HG03565 (cell line): Measurements from ENCODE around the gene NGEF.
"Not testable (repeated sequence)": the region's sequence is repeated elsewhere in the genome, so short reads cannot be mapped to it uniquely, and the experiment has no call there.

Experiments used
- ATAC-seq: cut with Tn5 transposase; IDR thresholded peaks from one replicate; pipeline ENCODE4 v1.9.1; 2021; ENCODE audit warnings: mild to moderate bottlenecking, moderate library complexity; ENCODE audit not compliant: unreplicated experiment

The NGEF gene

DNA sequence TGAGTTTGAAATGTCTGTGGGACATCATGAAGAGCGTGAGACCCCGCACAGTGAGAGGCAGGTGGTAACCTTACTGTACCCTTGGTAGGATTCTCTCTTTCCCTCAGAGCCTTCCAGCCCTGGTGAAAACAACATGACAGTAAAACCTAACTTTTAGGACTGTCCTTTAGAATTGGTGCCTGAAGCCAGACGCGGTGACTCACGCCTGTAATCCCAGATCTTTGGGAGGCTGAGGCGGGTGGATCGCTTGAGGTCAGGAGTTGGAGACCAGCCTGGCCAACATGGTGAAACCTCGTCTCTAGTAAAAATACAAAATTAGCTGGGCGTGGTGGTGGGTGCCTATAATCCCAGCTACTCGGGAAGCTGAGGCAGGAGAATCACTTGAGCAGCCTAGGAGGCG lies 161.0 kb downstream of the NGEF start:
- ATAC-seq = not testable (repeated sequence)

DNA sequence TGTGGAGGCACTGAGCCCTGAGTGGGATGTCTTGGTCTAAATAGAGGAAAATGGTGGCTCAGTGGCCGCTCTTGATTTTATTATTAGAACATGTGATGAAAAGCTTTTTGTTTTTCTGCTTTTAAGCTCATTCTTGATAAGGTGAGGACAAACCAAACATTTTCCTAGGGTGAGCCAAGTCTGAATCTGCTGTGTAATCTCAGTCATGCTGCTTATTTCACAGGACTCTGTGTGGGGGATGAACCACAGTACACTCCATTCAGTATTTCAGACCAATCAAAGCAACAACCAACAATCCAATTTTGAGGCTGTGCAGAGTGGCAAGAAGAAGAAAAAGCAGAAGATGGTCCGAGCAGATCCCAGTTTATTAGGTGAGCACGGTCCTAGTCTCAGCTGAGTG lies 163.0 kb downstream of the NGEF start:
- ATAC-seq = no peak

DNA sequence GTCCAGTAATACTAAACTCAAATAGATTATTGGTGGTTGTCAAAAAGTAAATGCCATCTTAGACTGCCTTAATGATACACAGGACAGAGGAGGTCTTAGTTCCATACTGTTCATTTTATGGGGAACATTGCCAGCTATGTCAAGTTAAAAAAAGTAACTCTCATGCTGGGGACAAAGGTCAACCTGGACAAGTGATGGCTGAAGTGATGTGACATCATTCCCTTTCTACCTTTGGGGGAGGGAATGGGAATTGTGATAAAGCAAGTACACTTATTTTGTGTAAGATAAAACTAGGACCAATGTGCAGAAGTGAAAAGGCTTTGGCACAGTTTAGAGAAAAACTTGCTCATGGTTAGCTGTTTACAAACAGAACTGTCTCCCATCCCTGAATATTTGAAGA lies 167.0 kb downstream of the NGEF start:
- ATAC-seq = no peak

DNA sequence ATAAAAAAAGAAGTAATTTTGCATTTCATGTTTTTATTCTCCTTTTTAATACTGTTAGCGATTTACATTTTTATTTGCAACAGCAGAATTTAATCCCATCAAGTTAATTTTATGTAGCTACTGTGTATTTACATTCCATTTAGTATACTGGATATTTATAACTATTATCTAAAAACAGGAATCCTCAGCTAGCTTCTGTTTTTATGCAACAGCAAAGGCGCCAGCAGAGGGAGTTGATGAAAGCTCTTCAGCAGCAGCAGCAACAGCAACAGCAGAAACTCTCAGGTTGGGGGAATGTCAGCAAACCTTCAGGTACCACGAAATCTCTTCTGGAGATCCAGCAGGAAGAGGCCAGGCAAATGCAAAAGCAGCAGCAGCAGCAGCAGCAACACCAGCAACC lies 169.2 kb downstream of the NGEF start:
- no peak for ATAC-seq

DNA sequence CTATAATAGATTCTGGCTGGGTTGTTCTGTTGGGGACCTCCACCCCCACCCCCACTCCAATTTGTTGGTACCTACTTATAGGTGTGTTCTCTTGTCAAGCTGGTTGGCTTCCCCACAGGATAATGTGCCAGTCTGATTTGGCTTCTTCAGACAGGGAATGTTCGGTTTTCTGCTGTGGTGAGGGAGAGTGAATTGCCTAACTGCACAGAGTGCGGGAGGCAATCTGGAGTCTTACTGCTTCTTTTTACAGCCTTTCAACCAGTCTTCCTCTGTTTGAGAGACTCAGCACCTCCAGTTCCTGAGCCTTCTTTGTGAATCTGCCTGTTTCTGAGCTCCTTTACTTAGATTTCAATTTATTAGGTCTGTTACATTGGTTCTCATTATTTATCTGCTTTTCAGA lies 170.4 kb downstream of the NGEF start:
- ATAC-seq = no peak

DNA sequence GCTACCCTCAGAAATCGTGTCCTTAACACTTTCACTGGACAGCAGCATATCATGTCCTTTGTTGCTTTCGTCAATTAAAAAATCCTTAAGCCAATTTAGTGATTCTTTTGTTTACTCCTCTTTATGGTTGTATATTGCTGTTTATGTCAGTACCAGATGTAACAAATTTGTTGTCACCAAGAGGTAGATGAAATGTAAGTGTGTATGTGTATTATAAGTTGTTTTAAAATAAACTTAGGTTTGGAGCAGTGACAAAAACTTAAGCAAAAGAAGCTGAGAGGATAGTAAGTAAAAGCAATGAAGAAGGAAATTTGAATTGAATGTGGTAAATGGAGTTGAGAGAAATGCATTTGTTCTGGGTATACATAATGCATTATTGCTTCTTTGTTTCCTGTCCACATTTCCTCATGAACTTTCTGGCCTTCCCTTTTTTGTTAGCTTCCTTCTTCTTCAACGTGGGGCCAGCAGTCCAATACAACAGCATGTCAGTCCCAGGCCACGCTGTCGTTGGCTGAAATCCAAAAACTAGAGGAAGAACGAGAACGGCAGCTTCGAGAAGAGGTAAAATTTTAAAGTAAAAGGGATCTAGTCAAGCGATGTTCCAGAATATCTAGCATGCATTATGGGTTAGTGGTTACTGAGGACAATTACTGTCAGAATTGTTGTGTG lies 173.5 kb downstream of the NGEF start:
- no peak for ATAC-seq

DNA sequence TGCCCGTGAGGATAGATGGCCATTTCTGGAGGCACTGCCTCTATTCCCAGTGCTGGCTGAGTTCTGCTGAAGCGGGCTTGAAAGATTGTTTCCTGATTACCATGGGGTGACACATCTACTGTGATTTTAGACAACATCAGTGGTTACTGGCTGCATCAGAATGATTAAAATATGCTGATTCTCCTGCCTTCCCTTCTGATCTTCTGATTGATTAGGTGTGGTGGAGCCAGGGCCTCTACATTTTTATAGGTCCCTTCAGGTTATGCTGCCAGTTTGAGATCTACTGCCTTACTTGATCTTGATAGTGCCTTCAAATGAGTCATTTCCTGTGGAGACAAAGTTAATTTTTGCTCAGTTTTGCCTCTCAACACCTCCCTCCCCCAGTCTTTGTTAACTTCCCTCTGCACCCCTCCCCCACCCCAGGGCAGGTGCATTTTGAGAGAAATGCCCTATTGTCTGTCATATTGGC lies 174.6 kb downstream of the NGEF start:
- peak; percentile 45 for ATAC-seq

DNA sequence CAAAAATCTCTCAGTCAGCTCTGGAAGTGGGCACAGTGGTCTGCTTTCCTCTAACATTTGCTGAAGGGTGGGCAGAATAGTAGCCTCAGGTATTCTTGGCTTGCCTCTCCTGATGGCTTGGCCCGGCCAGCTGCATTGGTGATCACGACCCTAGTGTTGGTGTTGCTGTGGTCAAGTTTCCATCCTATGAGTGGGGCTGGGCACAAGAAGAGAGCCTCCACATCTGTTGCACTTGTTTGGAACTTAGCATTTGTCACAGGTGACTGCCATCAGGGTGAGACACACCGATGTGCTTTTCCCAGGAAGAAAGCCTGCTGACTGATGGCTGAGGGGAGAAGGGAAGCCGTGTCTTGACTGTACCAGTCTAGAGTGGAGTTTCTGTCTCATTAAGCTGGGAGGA lies 176.1 kb downstream of the NGEF start:
- ATAC-seq = no peak

DNA sequence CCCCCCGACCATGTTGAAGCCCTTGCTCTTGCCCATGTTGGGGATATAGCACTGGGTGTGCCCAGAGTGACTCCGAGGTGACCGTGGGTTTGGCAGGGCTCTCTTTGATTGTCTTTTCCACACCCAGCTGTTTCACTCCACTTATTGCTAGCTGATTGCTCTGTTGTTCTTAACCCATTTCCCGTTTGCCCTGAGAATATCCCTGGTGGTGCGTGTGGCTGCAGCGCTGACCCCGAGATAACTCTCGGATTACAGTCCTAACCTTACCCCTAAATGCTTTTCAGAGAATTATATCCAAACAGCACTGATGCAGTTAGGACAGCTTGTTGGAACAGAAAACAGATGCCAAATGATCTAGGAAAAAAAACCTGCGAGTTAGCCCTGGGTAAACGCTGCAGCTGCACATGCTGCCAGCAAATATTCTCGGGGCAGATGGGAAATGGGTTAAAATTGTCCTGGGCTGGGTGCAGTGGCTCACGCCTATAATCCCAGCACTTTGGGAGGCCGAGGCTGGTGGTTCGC lies 177.3 kb downstream of the NGEF start:
- ATAC-seq = no peak

DNA sequence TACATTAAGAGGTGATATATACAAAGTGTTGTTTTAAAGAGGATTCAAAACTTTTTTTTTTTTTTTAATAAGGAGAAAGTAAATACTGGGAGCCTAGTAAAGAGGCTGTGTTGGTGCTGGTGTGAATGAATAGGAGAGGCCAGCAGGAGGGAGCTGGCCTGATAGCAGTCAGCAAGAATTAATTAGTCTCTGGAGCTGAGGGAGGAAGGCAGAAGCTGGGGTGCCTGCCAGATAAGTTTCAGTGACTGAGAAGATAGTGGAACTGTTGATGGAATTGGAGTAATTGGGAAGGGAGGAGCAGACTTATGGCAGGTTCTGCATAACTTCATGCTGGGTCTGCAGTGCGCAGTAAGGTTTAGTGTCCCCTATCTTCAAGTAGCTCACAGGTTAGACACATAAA lies 179.2 kb downstream of the NGEF start:
- ATAC-seq = no peak

DNA sequence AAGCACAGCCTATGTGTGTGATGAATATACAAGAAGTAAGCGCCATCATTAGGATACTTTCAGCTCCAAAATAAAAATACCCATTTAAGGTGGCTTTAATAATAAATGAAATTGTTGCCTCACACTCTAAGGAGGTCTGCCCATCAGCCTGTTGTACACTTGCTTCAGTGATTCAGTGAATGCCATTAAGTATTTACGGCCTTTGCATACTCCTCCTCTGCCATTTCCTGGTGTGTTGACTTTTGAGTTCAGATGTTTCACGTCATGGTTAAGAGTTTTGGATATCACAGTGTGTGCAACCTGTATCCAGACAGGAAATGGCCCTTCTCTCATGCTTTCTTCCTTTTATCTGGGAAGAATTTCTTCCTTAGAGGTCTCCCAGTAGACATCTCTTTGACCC lies 181.6 kb downstream of the NGEF start:
- no peak for ATAC-seq

DNA sequence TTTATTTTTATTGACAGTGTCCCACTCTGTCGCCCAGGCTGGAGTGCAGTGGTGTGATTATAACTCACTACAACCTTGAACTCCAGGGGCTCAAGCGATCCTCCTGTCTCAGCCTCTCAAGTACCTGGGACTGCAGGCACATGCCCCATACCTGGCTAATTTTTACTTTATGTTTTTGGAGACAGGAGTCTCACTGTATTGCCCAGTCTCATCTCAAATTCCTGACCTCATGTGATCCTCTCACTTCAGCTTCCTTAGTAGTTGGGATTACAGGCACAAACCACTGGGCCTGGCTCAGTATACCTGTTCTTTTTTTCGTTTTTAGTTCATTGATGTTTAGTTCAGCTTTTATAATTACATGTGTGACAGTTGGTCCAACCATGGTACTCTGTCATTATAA lies 183.1 kb downstream of the NGEF start:
- ATAC-seq = no peak
